NCI-H524 treated with DMSO at 0.1 percent for 48 hours (cell line): Measurements from ENCODE around the gene MITF.
"Not testable (repeated sequence)": the region's sequence is repeated elsewhere in the genome, so short reads cannot be mapped to it uniquely, and the experiment has no call there.

Experiments used
- DNase-seq: peaks from one replicate; lab custom pipeline; 2025; lab: John Stamatoyannopoulos, UW

The MITF gene

GRCh38 chr3:69915726-69916125 is 176.5 kb downstream of the MITF start:
- no peak for DNase-seq

- not testable (repeated sequence) for DNase-seq
Observed at GRCh38 chr3:69920009-69920408, 180.7 kb downstream of the MITF start.

GRCh38 chr3:69921651-69922050 is 182.4 kb downstream of the MITF start:
- no peak for DNase-seq

GRCh38 chr3:69922521-69923000 is 183.3 kb downstream of the MITF start:
- no peak for DNase-seq

- DNase-seq: no peak
Observed at GRCh38 chr3:69925506-69925905, 186.2 kb downstream of the MITF start.

GRCh38 chr3:69926385-69926784 is 187.1 kb downstream of the MITF start:
- DNase-seq: no peak

GRCh38 chr3:69927571-69927970 is 188.3 kb downstream of the MITF start:
- no peak for DNase-seq

GRCh38 chr3:69929019-69929418 is 189.8 kb downstream of the MITF start:
- no peak for DNase-seq

GRCh38 chr3:69930564-69930963 is 191.3 kb downstream of the MITF start:
- no peak for DNase-seq

GRCh38 chr3:69932087-69932486 is 192.8 kb downstream of the MITF start:
- no peak for DNase-seq

- DNase-seq: no peak
Observed at GRCh38 chr3:69932501-69932900, 193.2 kb downstream of the MITF start.

GRCh38 chr3:69934398-69934797 is 195.1 kb downstream of the MITF start:
- DNase-seq: no peak

- DNase-seq: no peak
Observed at GRCh38 chr3:69936266-69936665, 197.0 kb downstream of the MITF start.

GRCh38 chr3:69938061-69938460 is 198.8 kb downstream of the MITF start:
- no peak for DNase-seq

GRCh38 chr3:69938931-69939330 is 199.7 kb downstream of the MITF start:
- DNase-seq: no peak

GRCh38 chr3:69941037-69941436 is 201.8 kb downstream of the MITF start:
- DNase-seq: no peak

- DNase-seq: no peak
Observed at GRCh38 chr3:69941439-69942176, 202.3 kb downstream of the MITF start.

GRCh38 chr3:69944931-69945493 is 205.7 kb downstream of the MITF start:
- DNase-seq: no peak

- no peak for DNase-seq
Observed at GRCh38 chr3:69948246-69948862, 209.1 kb downstream of the MITF start.

GRCh38 chr3:69951616-69952015 is 212.4 kb downstream of the MITF start:
- DNase-seq: no peak

GRCh38 chr3:69959581-69959980 is 220.3 kb downstream of the MITF start:
- DNase-seq: no peak

GRCh38 chr3:69961706-69962439 is 222.6 kb downstream of the MITF start:
- no peak for DNase-seq

GRCh38 chr3:69963643-69964042 is 224.4 kb downstream of the MITF start:
- no peak for DNase-seq
